Fibroblast of lung (primary cell): ENCODE data around the gene WDR5B.

Experiments
- EZH2 ChIP-seq: IDR thresholded peaks from 2 replicates; pipeline ENCODE4 v1.5.1; 2012; ENCODE audit warnings: low read length, control low read depth, mild to moderate bottlenecking; ENCODE audit errors: missing control alignments
- TF ChIP-seq, protein P1 (sequence below), 2 donors: IDR thresholded peaks in 1 of 2; conservative IDR thresholded peaks in 1 of 2; 1 replicate in 1 of 2; 2 replicates in 1 of 2; pipeline ENCODE4 v1.5.1; 2011 to 2012; ENCODE audit warnings: low read length in 2 of 2, control low read depth in 1 of 2, inconsistent platforms in 1 of 2, low read depth in 1 of 2, mild to moderate bottlenecking in 1 of 2

DNA sequence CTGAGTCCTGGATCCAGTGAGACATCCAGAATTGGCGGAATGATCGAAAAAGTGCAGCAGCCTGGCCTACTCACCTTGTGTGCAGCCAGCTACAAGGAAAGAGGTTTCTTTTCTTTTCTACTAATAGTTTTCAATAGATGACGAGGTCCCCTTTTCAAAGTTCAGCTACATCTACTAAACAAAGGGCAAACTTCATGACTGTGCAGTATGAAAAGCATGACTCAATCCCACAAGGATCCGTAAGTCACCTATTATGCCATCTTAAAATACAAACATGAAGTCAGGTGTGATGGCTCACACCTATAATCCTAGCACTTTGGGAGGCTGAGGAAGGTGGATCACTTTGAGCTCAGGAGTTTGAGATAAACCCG lies 49.5 kb downstream of the WDR5B start:
- no peak for TF ChIP-seq EZH2
- TF ChIP-seq, protein P1, sequence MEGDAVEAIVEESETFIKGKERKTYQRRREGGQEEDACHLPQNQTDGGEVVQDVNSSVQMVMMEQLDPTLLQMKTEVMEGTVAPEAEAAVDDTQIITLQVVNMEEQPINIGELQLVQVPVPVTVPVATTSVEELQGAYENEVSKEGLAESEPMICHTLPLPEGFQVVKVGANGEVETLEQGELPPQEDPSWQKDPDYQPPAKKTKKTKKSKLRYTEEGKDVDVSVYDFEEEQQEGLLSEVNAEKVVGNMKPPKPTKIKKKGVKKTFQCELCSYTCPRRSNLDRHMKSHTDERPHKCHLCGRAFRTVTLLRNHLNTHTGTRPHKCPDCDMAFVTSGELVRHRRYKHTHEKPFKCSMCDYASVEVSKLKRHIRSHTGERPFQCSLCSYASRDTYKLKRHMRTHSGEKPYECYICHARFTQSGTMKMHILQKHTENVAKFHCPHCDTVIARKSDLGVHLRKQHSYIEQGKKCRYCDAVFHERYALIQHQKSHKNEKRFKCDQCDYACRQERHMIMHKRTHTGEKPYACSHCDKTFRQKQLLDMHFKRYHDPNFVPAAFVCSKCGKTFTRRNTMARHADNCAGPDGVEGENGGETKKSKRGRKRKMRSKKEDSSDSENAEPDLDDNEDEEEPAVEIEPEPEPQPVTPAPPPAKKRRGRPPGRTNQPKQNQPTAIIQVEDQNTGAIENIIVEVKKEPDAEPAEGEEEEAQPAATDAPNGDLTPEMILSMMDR (conservative IDR thresholded peaks at IDR 0.05 in 1 of 2, IDR thresholded peaks at IDR 0.05 in 1 of 2; ENCODE audit: low read depth in 1 of 2, low read length in 2 of 2): no peak
